Measurements from ENCODE around the gene NUFIP1. TPM values are rescaled to one million over a fixed set of nuclear protein-coding genes. Genes with fewer than 3 reads are reported as not detected.
"Not testable (repeated sequence)": the region's sequence is repeated elsewhere in the genome, so short reads cannot be mapped to it uniquely, and the experiment has no call there.

NUFIP1 gene
- total RNA-seq, 4 donors from 2014 or later = 3.4 to 5.3 (median 4.5) TPM

DNA sequence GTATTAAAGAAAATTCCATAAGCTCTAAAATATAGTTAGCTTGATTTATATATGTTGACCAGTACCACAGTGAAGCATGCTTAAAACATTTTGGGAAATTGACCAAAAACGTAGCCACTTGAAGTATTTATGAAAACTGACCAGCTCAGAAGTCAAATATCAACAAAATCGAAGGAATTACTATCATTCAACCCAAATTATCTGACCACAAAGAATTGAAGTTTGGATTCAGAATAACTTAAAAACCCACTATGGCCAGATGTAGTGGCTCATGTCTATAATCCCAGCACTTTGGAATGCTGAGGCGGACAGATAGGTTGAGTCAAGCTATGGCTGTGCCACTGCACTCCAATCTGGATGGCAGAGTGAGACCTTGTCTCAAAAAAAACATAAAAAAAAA, 32.0 kb upstream of the NUFIP1 start:
- no peak for DNase-seq
- no peak for ATAC-seq
- no peak for TF ChIP-seq POLR2A (IDR thresholded peaks at IDR 0.05)
- TF ChIP-seq, protein P1, sequence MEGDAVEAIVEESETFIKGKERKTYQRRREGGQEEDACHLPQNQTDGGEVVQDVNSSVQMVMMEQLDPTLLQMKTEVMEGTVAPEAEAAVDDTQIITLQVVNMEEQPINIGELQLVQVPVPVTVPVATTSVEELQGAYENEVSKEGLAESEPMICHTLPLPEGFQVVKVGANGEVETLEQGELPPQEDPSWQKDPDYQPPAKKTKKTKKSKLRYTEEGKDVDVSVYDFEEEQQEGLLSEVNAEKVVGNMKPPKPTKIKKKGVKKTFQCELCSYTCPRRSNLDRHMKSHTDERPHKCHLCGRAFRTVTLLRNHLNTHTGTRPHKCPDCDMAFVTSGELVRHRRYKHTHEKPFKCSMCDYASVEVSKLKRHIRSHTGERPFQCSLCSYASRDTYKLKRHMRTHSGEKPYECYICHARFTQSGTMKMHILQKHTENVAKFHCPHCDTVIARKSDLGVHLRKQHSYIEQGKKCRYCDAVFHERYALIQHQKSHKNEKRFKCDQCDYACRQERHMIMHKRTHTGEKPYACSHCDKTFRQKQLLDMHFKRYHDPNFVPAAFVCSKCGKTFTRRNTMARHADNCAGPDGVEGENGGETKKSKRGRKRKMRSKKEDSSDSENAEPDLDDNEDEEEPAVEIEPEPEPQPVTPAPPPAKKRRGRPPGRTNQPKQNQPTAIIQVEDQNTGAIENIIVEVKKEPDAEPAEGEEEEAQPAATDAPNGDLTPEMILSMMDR (IDR thresholded peaks at IDR 0.05 in 4 of 5, conservative IDR thresholded peaks at IDR 0.05 in 1 of 5) = no peak
- Histone ChIP-seq H3K27ac (no peak overlapping the region), H3K27me3 (no peaks in the 10 kb centered on the region), H3K36me3 (peaks cover 0 to 59% of the 10 kb centered on the region in 2 donors), H3K4me3 (no peak overlapping the region), H3K4me1 (no peaks in the 10 kb centered on the region), H3K9me3 (no peaks in the 10 kb centered on the region)
- intact Hi-C loops (cut with DNase I; ENCODE audit: low total_unique reads) = no loop called here
- in situ Hi-C loops (cut with MboI; ENCODE audit: low sequenced_read_pairs in 4 of 4) = no loop called here

DNA sequence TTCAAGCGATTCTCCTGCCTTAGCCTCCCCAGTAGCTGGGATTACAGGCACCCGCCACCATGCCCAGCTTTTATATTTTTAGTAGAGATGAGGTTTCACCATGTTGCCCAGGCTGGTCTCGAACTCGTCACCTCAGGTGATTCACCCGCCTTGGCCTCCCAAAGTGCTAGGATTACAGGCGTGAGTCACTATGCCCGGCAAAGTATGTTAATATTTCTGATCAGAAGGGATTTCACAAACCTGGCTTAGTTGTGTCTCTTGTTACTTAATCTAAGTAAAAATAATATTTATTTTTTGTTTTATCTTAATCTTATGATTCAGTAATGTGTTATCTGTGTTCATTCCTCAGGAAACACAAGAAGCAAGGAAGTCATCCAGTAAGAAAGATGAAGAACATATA, 30.7 kb upstream of the NUFIP1 start:
- H3K36me3 ChIP-seq = peaks cover 5 to 68% of the 10 kb centered on the region in 2 donors
- H3K27ac ChIP-seq; H3K4me3 ChIP-seq; H3K9me3 ChIP-seq; ATAC-seq; DNase-seq; in situ Hi-C loops (cut with MboI; ENCODE audit: low sequenced_read_pairs in 4 of 4); H3K4me1 ChIP-seq; intact Hi-C loops (cut with DNase I; ENCODE audit: low total_unique reads); H3K27me3 ChIP-seq: not testable (repeated sequence)

DNA sequence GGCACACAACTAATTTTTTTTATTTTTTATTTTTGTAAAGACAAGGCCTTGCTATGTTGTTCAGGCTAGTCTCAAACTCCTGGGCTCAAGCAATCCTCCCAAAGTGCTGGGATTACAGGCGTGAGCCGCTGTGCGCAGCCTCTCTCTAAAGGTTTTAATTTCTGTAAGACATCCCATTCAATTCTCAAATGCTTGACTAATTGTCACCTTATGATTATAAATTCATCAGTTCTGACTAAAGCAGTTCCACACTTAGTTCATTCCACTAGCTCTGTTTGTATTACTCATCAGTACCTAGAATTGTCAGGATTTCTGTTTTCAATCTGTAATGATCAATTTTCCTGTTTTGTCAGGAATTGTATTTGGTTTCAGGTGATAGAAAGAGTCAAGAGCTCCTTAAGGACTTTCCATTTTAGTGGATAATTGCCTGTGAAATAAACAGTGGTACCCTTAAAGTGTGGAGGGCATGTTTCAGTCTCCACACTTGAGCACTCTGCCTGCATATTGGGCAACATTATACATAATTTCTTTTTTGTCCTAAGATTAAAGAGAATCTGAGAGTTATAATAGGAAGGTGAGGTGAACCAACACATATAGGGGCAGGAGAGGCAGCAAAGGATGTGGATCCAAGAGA, 27.6 kb upstream of the NUFIP1 start:
- intact Hi-C loops (cut with DNase I; ENCODE audit: low total_unique reads) (no loop called here), in situ Hi-C loops (cut with MboI; ENCODE audit: low sequenced_read_pairs in 4 of 4) (no loop called here)
- ATAC-seq (no peak), DNase-seq (no peak)
- Histone ChIP-seq H3K4me1 (no peaks in the 10 kb centered on the region), H3K36me3 (peaks cover 5 to 63% of the 10 kb centered on the region in 2 donors), H3K4me3 (no peak overlapping the region), H3K27me3 (no peaks in the 10 kb centered on the region), H3K9me3 (no peaks in the 10 kb centered on the region), H3K27ac (no peak overlapping the region)
- TF ChIP-seq, protein P1 (IDR thresholded peaks at IDR 0.05 in 4 of 5, conservative IDR thresholded peaks at IDR 0.05 in 1 of 5) = no peak
- no peak for TF ChIP-seq POLR2A (IDR thresholded peaks at IDR 0.05)

DNA sequence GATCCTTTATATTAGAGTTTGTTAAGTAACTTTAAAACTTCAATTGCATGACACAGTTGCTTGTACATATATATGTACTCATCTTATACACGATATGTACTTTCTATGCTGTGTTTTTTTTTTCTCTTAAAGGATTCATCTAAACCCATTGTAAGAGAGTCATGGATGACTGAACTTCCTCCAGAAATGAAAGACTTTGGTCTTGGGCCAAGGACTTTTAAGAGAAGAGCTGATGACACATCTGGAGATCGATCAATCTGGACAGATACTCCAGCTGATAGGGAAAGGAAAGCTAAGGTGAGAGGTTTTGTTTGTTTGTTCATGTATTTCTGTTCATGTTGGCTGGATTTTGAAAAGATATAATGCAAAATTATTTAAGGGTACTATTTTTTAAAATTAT, 26.0 kb upstream of the NUFIP1 start:
- DNase-seq = no peak
- ATAC-seq = no peak
- no peak overlapping the region for H3K27ac ChIP-seq
- TF ChIP-seq, protein P1 (IDR thresholded peaks at IDR 0.05 in 4 of 5, conservative IDR thresholded peaks at IDR 0.05 in 1 of 5) = no peak
- TF ChIP-seq POLR2A (IDR thresholded peaks at IDR 0.05) = no peak
- in situ Hi-C loops (cut with MboI; ENCODE audit: low sequenced_read_pairs in 4 of 4) = no loop called here
- H3K9me3 ChIP-seq = no peaks in the 10 kb centered on the region
- intact Hi-C loops (cut with DNase I; ENCODE audit: low total_unique reads) = no loop called here
- H3K27me3 ChIP-seq = no peaks in the 10 kb centered on the region
- no peaks in the 10 kb centered on the region for H3K4me1 ChIP-seq
- peaks cover 5 to 63% of the 10 kb centered on the region in 2 donors for H3K36me3 ChIP-seq
- no peak overlapping the region for H3K4me3 ChIP-seq

DNA sequence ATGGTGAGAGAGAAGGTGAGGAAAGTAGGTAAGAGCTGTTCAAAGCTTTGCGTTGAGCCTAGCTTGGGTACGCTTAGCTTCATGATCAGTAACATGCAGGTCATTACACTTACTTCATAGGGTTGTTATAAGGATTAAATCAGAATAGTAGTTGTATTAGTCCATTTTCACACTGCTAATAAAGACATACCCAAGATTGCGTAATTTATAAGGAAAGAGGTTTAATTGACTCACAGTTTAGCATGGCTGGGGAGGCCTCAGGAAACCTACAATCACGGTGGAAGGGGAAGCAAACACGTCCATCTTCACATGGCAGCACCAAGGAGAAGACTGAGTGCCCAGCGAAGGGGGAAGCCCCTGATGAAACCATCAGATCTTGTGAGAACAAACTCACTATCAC, 21.9 kb upstream of the NUFIP1 start:
- intact Hi-C loops (cut with DNase I; ENCODE audit: low total_unique reads) = no loop called here

More for the DNA sequence above, 21.9 kb upstream of the NUFIP1 start:
- Histone ChIP-seq H3K27me3 (no peaks in the 10 kb centered on the region), H3K27ac (no peak overlapping the region), H3K4me3 (no peak overlapping the region), H3K36me3 (peaks cover 5 to 63% of the 10 kb centered on the region in 2 donors), H3K4me1 (no peaks in the 10 kb centered on the region), H3K9me3 (no peaks in the 10 kb centered on the region)
- no peak for DNase-seq
- TF ChIP-seq POLR2A (IDR thresholded peaks at IDR 0.05) = no peak
- TF ChIP-seq, protein P1 (IDR thresholded peaks at IDR 0.05 in 4 of 5, conservative IDR thresholded peaks at IDR 0.05 in 1 of 5) = no peak
- in situ Hi-C loops (cut with MboI; ENCODE audit: low sequenced_read_pairs in 4 of 4) = no loop called here
- no peak for ATAC-seq
